ENCODE results near the gene RNF157.
"Not testable (repeated sequence)": the region's sequence is repeated elsewhere in the genome, so short reads cannot be mapped to it uniquely, and the experiment has no call there.

The RNF157 gene

GRCh38 chr17:76254275-76254674 is 14.0 kb upstream of the RNF157 start:
- DNase-seq (ENCODE audit: low read depth), result no peak

DNA sequence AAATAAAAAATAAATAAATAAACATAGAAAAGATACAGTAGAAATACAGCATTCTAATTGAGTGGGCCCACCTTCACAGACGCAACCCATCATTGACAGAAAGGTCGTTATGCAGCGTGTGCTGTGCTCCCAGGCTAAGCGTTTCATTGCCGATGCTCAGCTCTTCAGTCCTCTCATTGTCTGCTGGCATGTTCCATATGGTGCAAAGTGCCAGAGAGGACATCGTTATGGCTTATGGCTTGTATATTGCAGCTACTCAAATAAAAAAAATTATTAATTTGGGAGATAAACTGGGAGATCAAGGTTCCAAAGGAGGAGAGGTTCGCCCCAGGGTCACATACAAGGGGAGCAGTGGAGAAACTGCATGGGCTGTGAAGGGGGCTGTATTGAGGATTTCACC is 13.5 kb upstream of the RNF157 start:
- no peak for DNase-seq (ENCODE audit: low read depth)

DNA sequence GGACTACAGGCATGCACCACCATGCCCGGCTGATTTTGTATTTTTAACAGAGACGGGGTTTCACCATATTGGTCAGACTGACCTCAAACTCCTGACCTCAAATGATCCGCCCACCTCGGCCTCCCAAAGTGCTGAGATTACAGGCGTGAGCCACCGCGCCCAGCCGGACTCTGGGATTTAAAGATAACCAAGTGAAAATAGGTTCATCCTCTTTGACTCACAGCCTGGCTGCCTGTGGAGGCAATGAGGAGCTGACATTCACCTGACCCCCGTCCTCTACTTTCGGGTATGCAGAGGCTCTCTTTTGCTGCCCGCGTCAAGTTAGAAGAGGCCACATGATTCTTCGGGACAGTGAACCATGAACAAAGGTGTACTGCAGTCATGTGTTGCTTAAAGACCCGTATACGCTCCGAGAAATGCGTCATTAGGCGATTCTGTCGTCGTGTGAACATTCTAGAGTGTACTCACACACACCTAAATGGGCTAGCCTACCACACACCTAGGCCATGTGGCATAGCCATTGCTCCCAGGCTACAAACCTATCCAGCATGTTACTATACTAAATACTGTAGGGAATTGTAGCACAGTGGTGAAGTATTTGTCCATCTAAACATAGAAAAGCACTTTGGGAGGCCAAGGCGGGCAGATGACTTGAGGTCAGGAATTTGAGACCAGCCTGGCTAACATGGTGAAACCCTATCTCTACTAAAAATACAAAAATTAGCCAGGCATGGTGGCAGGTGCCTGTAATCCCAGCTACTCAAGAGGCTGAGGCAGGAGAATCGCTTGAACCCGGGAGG is 12.9 kb upstream of the RNF157 start:
- DNase-seq (ENCODE audit: low read depth), result not testable (repeated sequence)

DNA sequence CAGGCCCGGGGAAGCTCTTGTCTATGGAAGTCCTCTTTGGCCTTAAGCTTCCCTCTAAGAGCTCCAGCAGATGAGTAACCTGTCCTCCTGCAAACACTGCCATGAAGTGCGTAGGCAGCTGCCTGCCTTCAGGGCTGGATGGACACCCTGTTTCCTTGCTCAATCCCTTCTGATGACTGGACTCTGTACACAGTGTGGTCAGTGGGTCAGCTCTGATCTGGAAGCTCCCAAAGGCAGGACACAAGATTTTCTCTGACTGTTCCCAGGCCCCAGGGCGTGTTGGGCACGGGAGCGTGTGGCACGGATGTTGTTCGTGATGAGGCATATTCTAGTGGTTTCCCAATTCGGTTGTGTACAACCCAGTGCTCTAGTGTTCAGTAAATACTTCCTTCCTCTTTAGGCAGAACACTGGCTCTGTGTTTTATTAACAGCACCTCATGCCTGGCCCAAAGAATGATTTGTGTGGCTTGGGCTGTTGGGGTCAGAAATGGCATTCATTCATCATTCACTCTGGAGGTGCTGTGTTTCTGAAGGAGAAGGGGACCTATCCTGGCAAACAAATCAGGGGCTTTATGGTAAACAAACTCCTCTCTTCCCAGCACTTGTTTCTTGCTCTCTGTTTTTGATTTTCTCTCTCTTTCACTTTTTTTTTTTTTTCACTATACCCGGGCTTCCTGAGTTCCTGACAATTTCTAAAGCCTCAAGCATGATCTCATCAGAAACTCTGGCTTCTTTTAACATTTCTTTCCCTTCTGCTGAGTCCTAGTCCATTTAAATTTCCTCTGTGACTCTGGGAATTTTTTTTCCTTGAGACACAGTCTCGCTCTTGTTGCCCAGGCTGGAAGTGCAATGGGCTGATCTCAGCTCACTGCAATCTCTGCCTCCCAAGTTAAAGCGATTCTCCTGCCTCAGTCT is 12.0 kb upstream of the RNF157 start:
- no peak for DNase-seq (ENCODE audit: low read depth)

GRCh38 chr17:76251478-76252039 is 11.3 kb upstream of the RNF157 start:
- DNase-seq (ENCODE audit: low read depth), result no peak

DNA sequence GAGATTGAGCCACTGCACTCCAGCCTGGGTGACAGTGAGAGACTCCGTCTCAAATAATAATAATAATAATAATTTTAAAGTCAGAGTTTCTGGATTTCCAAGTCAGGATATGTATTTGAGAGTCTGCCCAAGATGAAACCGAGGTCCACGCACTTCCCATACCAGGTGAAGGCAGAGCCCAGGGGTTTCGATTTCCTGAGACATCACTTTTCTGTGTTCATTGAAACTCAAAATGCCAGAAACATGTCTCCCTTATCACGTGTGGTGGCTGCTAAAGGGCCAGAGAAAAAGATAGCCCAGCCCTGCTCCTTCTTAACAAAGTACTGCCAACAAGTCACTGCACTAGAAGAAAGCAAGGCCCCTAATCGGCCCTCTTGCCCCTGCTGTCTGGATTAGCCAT is 9.8 kb upstream of the RNF157 start:
- no peak for DNase-seq (ENCODE audit: low read depth)

DNA sequence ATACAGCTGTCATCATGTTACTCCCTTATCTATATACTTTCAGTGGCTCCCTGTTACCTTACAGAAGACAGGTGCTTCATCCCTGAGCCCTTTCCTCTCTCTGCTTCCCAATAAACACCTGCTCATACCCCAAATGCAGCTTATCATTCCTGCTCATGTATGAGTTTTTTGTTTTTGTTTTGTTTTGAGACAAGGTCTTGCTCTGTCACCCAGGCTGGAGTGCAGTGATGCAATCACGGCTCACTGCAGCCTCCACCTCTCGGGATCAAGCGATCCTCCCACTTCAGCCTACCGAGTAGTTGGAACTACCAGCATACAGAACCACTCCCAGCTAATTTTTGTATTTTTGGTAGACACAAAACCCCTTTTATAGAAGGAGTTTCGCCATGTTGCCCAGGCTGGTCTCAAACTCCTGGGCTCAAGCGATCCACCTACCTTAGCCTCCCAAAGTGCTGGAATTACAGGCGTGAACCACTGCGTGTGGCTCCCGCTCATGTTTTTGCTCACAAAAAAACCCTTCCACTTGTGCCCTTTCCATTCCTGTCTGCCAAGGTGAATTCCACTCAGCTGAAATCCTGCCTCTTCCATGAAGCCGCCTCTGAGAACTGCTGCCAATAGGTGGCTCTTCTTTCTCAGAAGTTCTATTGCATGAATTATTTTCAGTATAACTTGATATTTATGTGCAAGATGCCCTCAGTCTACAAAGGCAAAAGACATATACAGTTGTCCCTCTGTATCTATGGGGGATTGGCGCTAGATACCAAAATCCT is 7.9 kb upstream of the RNF157 start:
- no peak for DNase-seq (ENCODE audit: low read depth)

- no peak for DNase-seq (ENCODE audit: low read depth)
Observed at GRCh38 chr17:76247304-76247703, 7.0 kb upstream of the RNF157 start.

DNA sequence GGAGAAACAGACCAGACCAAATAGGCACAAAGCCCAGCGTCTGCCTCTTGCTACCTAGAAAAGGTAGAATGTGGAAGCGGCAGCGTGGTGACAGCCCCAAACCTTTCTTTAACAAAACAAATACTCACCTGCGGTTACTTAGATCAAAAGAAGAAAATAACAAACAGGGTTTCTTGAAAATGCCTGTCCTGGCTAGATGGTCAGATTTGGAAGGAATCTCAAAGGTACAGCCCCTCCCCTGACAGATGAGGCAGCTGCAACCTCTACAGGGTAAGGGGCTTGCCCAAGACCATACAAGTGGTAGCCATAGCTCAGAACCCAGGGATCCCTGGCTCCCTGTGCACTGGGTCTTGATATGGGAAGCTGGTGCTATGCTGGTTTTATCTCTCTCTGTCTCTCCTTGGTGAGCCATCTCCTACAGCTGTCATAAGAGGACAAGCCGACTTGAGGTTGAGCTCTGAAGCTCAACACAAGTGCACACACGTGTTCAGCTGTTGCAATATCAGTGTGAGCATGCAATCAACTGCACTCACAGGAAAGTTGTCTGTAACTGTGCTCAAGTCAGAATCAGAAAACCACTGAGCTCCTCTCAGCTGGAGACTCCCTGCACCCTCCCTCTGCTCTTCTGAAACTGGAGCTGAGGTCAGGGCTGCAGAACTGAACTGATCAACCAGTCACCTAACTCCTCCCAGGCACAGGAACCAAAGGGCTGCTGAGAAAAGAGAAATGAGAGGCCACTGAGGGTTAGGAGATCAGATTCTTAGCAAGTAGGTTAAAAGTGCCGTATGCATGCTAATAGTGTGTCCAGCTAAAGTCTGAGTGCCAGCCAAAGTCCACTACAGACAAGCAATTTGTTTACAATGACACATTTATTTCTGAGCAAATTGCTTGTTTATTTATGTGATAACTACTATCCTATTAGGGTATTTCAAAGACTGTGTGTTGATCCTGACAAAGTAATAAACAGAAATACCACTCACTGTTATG is 6.1 kb upstream of the RNF157 start:
- DNase-seq (ENCODE audit: low read depth), result no peak

GRCh38 chr17:76244721-76245120 is 4.4 kb upstream of the RNF157 start:
- DNase-seq (ENCODE audit: low read depth), result not testable (repeated sequence)

DNA sequence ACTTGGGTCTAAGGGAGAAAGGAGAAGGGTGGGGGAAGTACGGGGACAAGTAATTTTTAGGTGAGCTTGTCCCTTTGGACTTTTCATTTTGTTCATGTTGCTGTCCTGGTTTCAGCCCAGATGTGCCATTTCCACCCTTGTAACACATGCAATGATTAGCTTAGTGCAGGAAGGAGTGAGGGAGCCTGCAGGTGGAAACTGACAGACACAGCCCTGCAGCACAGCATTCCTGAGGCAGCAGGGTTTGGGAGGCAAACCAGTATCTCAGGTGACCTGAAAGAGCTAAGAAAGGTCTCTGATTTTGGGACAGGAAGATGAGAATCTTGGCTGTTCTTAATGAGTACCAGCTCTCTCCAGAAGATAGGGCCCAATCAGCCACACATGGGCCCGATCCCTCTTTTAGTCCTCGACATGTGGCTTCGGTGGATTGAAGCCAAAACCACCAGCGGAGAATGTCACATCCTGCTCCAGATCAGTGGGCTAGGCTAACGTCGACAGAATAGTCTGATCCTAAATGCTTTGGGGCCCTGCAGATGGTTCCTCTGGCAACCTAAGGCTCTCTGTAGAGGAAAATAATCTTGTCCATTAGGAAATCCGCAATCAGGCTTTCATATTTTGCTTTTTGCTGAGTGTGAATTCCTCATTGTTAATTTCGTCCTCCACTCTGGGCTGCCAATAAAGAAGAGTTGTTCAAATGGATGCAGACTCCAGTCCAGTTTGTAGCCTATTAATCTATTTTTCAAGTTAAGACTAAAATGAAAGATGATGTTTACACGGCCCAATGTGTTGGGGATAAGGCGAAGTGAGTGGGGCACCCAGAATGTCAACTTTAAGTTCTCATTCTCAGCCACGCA is 3.8 kb upstream of the RNF157 start:
- DNase-seq (ENCODE audit: low read depth), result no peak

- DNase-seq (ENCODE audit: low read depth), result no peak
Observed at GRCh38 chr17:76241691-76242255, 1.5 kb upstream of the RNF157 start.

GRCh38 chr17:76241204-76241538 is 878 bp upstream of the RNF157 start:
- DNase-seq (ENCODE audit: low read depth), result no peak

DNA sequence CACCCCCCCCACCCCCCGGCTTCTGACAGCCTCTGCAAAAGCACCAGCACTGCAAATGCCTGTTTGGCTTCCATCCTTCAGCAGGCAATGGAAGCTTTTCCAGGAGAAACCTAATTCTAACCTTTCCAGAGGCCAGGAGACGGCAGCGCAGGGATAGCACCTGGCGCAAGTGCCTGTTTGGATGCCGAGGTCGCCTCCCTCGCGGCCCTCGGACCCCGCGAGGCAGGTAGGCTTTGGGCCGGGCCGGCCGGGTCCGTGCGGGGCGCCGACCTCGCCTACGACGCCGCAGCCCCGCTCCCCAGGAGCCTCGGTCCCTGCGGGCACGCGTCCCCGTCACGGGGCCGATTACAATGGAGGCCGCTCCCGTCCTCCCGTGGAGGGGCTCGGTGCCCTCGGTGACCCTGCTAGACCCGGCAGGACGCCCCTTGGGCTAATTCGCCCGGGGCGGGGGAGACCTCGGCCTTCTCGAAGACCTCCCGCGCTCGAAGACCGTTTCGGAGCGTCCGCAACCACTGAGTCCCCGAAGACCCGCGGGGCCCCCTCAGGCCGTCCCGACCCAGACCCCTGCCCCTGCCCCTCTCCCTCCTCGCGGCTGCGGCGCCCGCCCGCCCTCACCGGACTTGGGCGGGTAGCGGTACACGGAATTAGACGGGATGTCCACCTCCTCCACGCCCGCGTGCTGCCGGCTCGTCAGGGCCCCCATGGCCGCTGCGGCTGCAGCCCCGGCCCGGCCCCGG is 587 bp downstream of the RNF157 start:
- no peak for DNase-seq (ENCODE audit: low read depth)

- DNase-seq (ENCODE audit: low read depth), result no peak
Observed at GRCh38 chr17:76238847-76239537, 1.3 kb downstream of the RNF157 start.

- no peak for DNase-seq (ENCODE audit: low read depth)
Observed at GRCh38 chr17:76237859-76238313, 2.4 kb downstream of the RNF157 start.

GRCh38 chr17:76236603-76237002 is 3.7 kb downstream of the RNF157 start:
- DNase-seq (ENCODE audit: low read depth), result no peak

DNA sequence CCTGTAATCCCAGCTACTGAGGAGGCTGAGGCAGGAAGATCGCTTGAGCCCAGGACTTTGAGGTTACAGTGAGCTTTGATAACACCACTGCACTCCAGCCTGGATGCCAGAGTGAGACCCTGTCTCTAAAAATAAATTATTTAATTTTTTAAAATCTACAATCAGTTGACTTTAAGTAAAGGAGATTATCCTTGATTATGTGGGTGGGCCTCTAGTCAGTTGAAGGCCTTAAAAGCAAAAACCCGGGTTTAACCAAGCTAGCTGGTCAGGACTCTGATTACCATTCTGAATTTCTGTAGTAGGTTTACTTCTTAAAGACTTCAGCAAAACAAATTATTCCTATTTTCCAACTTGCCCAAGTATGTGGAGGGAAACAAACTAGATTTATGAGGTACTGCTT is 4.4 kb downstream of the RNF157 start:
- no peak for DNase-seq (ENCODE audit: low read depth)

All from stimulated activated CD4-positive, alpha-beta T cell treated with anti-CD3 and anti-CD28 coated beads, Interleukin-2, amount 100 ng/mL, for 4 hours (primary cell).